HCT116 (cell line): ENCODE results near the gene EEFSEC. TPM values are rescaled to one million over a fixed set of nuclear protein-coding genes. Genes with fewer than 3 reads are reported as not detected.

Experiments used
- ATAC-seq: fragments of 200-7000 bp; cut with Tn5 transposase; 2 replicates; pipeline ENCODE4 v1.9.1; 2020; ENCODE audit warnings: mild to moderate bottlenecking, moderate library complexity
- BruUV-seq: library from RNA; stranded (reverse); fragments of 400-500 nt; replicated peaks from 2 replicates; lab custom pipeline; 2021; lab: Mats Ljungman, UMichigan
- CTCF ChIA-PET: fragments of 300-600 bp; sonication (Branson Sonifier 250); formaldehyde crosslinking; loops from one replicate; lab custom pipeline; 2021; ENCODE audit warnings: antibody characterized with exemption; lab: Charles Lee
- POLR2A ChIA-PET: fragments of 300-600, 350-600 bp; sonication (Branson Sonifier 250); formaldehyde crosslinking; loops from one replicate; lab custom pipeline; 2021; ENCODE audit warnings: antibody characterized with exemption; lab: Charles Lee
- RAD21 ChIA-PET, 2 experiments: fragments of 300-600 bp; sonication (Branson Sonifier 250); formaldehyde crosslinking; loops; one replicate each; lab custom pipeline; 2023; ENCODE audit warnings: low total read pairs in 2 of 2; ENCODE audit not compliant: uncharacterized antibody in 2 of 2, unreplicated experiment in 2 of 2, low non-redundant PET in 1 of 2; lab: Charles Lee
- DNase-seq: peaks from one replicate; pipeline ENCODE4 v3.0.0-alpha.2; 2010; ENCODE audit warnings: low read depth, low spot score
- H2AFZ ChIP-seq: fragments of 200-600 bp; shearing (Covaris generic), sonication (generic); 2 replicates; pipeline ENCODE4 v1.6.1; 2017; ENCODE audit warnings: low read depth, mixed run types, mixed read lengths, antibody characterized with exemption, low read length; ENCODE audit not compliant: poor library complexity, severe bottlenecking
- H3K27ac ChIP-seq: 2 replicates; pipeline ENCODE4 v1.5.1; 2012; ENCODE audit warnings: low read depth, low read length
- H3K27me3 ChIP-seq: fragments of 200-600 bp; sonication (generic); 2 replicates; pipeline ENCODE4 v1.6.1; 2016; ENCODE audit warnings: mixed run types, low read length, mixed read lengths; ENCODE audit not compliant: insufficient read depth
- H3K36me3 ChIP-seq, 2 experiments: fragments of 200-500 bp in 1 of 2; fragments of 200-600 bp in 1 of 2; sonication (Bioruptor generic) in 1 of 2; sonication (generic) in 1 of 2; 2 replicates each; pipeline versions ENCODE4 v1.5.1 to v1.6.1; 2014 to 2016; ENCODE audit warnings: low read length in 2 of 2, inconsistent platforms in 1 of 2, mixed read lengths in 1 of 2, mixed run types in 1 of 2; ENCODE audit not compliant: insufficient read depth in 2 of 2, control insufficient read depth in 1 of 2
- H3K4me1 ChIP-seq, 2 experiments: fragments of 200-600 bp in 1 of 2; sonication (generic) in 1 of 2; 2 replicates each; pipeline versions ENCODE4 v1.5.1 to v1.6.1; 2012 to 2017; ENCODE audit warnings: low read length in 2 of 2, inconsistent platforms in 1 of 2, mild to moderate bottlenecking in 1 of 2, mixed read lengths in 1 of 2, mixed run types in 1 of 2, moderate library complexity in 1 of 2; ENCODE audit not compliant: insufficient read depth in 2 of 2, control insufficient read depth in 1 of 2
- H3K4me2 ChIP-seq: fragments of 200-600 bp; sonication (generic); 2 replicates; pipeline ENCODE4 v1.6.1; 2017; ENCODE audit warnings: mixed run types, low read length, mixed read lengths
- H3K4me3 ChIP-seq, 2 experiments: fragments of 200-600 bp in 1 of 2; sonication (generic) in 1 of 2; replicated peaks in 1 of 2; 2 replicates each; pipeline ENCODE4 v1.5.1; 2011 to 2016; ENCODE audit warnings: low read length in 2 of 2, control low read depth in 1 of 2, low read depth in 1 of 2, mild to moderate bottlenecking in 1 of 2, mixed read lengths in 1 of 2, mixed run types in 1 of 2
- H3K79me2 ChIP-seq: fragments of 200-600 bp; sonication (generic); 2 replicates; pipeline ENCODE4 v1.6.1; 2017; ENCODE audit warnings: mild to moderate bottlenecking, mixed run types, low read length, moderate library complexity, mixed read lengths; ENCODE audit not compliant: insufficient read depth
- H3K9ac ChIP-seq: fragments of 200-600 bp; sonication (generic); 2 replicates; pipeline ENCODE4 v1.6.1; 2016; ENCODE audit warnings: low read length, mixed read lengths
- H3K9me2 ChIP-seq: fragments of 200-600 bp; sonication (generic), shearing (Covaris generic); 2 replicates; pipeline ENCODE4 v1.6.1; 2017; ENCODE audit warnings: mixed run types, mild to moderate bottlenecking, moderate library complexity; ENCODE audit not compliant: insufficient read depth
- H3K9me3 ChIP-seq, 2 experiments: fragments of 200-500 bp in 1 of 2; fragments of 200-600 bp in 1 of 2; sonication (Bioruptor generic) in 1 of 2; sonication (generic) in 1 of 2; 2 replicates each; pipeline ENCODE4 v1.6.1; 2014 to 2017; ENCODE audit warnings: low read length in 2 of 2, mixed read lengths in 2 of 2, inconsistent platforms in 1 of 2, low read depth in 1 of 2, mild to moderate bottlenecking in 1 of 2, mixed run types in 1 of 2, moderate library complexity in 1 of 2; ENCODE audit not compliant: control insufficient read depth in 1 of 2, insufficient read depth in 1 of 2
- H4K20me1 ChIP-seq: fragments of 200-600 bp; sonication (generic), shearing (Covaris generic); 2 replicates; pipeline ENCODE4 v1.6.1; 2017; ENCODE audit warnings: mixed run types, mild to moderate bottlenecking, moderate library complexity; ENCODE audit not compliant: insufficient read depth
- ATF3 ChIP-seq: IDR thresholded peaks from 2 replicates; pipeline ENCODE4 v1.6.1; 2012
- CTCF ChIP-seq, 3 experiments: fragments of 200-600 bp in 1 of 3; sonication (generic) in 1 of 3; IDR thresholded peaks in 2 of 3; conservative IDR thresholded peaks in 1 of 3; 2 replicates each; pipeline ENCODE4 v1.5.1; 2012 to 2017; ENCODE audit warnings: low read depth in 2 of 3, low read length in 2 of 3, antibody characterized with exemption in 1 of 3, borderline replicate concordance in 1 of 3, control low read depth in 1 of 3, mild to moderate bottlenecking in 1 of 3, mixed read lengths in 1 of 3, mixed run types in 1 of 3, moderate library complexity in 1 of 3; ENCODE audit not compliant: insufficient read depth in 1 of 3
- EZH2 ChIP-seq: fragments of 200-600 bp; sonication (generic); IDR thresholded peaks from 2 replicates; pipeline ENCODE4 v1.6.1; 2017; ENCODE audit warnings: antibody characterized with exemption, mixed run types
- FOSL1 ChIP-seq: IDR thresholded peaks from 2 replicates; pipeline ENCODE4 v1.6.1; 2012; ENCODE audit warnings: low read depth
- POLR2AphosphoS5 ChIP-seq: IDR thresholded peaks from 2 replicates; pipeline ENCODE4 v1.6.1; 2011; ENCODE audit warnings: mild to moderate bottlenecking, low read depth, low read length, moderate library complexity
- SP1 ChIP-seq: IDR thresholded peaks from 2 replicates; pipeline ENCODE4 v1.6.1; 2012; ENCODE audit warnings: low read depth
- TCF7L2 ChIP-seq: IDR thresholded peaks from 2 replicates; pipeline ENCODE4 v1.7.0; 2011; ENCODE audit warnings: borderline replicate concordance, inconsistent platforms; ENCODE audit not compliant: insufficient read depth, insufficient read length; ENCODE audit errors: extremely low read depth
- YY1 ChIP-seq: IDR thresholded peaks from 2 replicates; pipeline ENCODE4 v1.6.1; 2011; ENCODE audit warnings: low read length, low read depth, moderate library complexity, mild to moderate bottlenecking; ENCODE audit not compliant: insufficient replicate concordance; ENCODE audit errors: extremely low read depth
- ZBTB33 ChIP-seq: IDR thresholded peaks from 2 replicates; pipeline ENCODE4 v1.6.1; 2011; ENCODE audit warnings: mild to moderate bottlenecking, low read length, moderate library complexity; ENCODE audit not compliant: insufficient replicate concordance; ENCODE audit errors: extremely low read depth
- ZFX ChIP-seq: fragments of 450-650 bp; IDR thresholded peaks from 2 replicates; pipeline ENCODE4 v1.6.1; 2017
- intact Hi-C: fragments of 100-400 bp; cut with micrococcal nuclease; formaldehyde crosslinking; loops from 2 replicates; pipeline ENCODE4 v1.10.0; 2022
- total RNA-seq: library from RNA; stranded (reverse); gene quantifications from one replicate; pipeline ENCODE4 v1.2.1, GENCODE V29; 2021; ENCODE audit not compliant: unreplicated experiment

EEFSEC gene
- total RNA-seq, 1 experiment from 2014 or later = 16.1 TPM

GRCh38 chr3:128425846-128426127 is 272.5 kb downstream of the EEFSEC start:
- no peaks in the 10 kb centered on the region for H3K9me2 ChIP-seq
- ATAC-seq = no peak
- no peaks in the 10 kb centered on the region for H3K9me3 ChIP-seq
- peak overlapping the region; percentile 80 for H3K4me2 ChIP-seq
- H3K36me3 ChIP-seq = no peaks in the 10 kb centered on the region
- H3K9ac ChIP-seq = peak overlapping the region; percentile 7; the same call in 1 of the 2 replicates
- peak overlapping the region in 1 of 2 experiments; percentile 49; a peak in 1 of 4 replicates for H3K4me3 ChIP-seq
- H2AFZ ChIP-seq = no peak overlapping the region
- intact Hi-C loops = loop anchor here (1.0 to 10.0 kb wide), 4 partner anchors 77 to 253 kb away; no protein-coding TSS in a partner anchor
- DNase-seq = no peak
- no peaks in the 10 kb centered on the region for H4K20me1 ChIP-seq
- peaks cover 6% of the 10 kb centered on the region for H3K27me3 ChIP-seq
- POLR2A ChIA-PET = no interaction called here
- CTCF ChIA-PET = interaction anchor here (0.7 to 3.4 kb wide), 3 partner anchors 14 to 203 kb away, joined by 3 to 18 read pairs (median 4); no protein-coding TSS in a partner anchor
- no TSS peak for BruUV-seq
- peaks cover 45 to 66% of the 10 kb centered on the region in 2 experiments for H3K4me1 ChIP-seq
- no peaks in the 10 kb centered on the region for H3K79me2 ChIP-seq
- TF ChIP-seq YY1 (no peak), ATF3 (no peak)
- peak overlapping the region; percentile 44; the same call in 1 of the 2 replicates for H3K27ac ChIP-seq
- RAD21 ChIA-PET = interaction anchor here (1.0 kb wide), 2 partner anchors 64 to 159 kb away, joined by 6 to 7 read pairs; no protein-coding TSS in a partner anchor

- Histone ChIP-seq H3K9me2 (no peaks in the 10 kb centered on the region), H3K4me3 (peak overlapping the region; percentile 8 to 49; a peak in 2 of 4 replicates), H4K20me1 (no peaks in the 10 kb centered on the region), H3K79me2 (no peaks in the 10 kb centered on the region), H3K4me2 (peak overlapping the region; percentile 80), H2AFZ (peak overlapping the region; percentile 68), H3K27me3 (peaks cover 6% of the 10 kb centered on the region), H3K36me3 (no peaks in the 10 kb centered on the region), H3K9ac (peak overlapping the region; percentile 46)
- ATAC-seq (peak; percentile 82), DNase-seq (no peak)
- POLR2A ChIA-PET = no interaction called here
- intact Hi-C loops = loop anchor here (1.0 to 10.0 kb wide), 4 partner anchors 76 to 254 kb away; no protein-coding TSS in a partner anchor
- TF ChIP-seq TCF7L2 (no peak), ZBTB33 (no peak), POLR2AphosphoS5 (peak; percentile 33; the same call in 1 of the 2 replicates), EZH2 (no peak), FOSL1 (no peak), ZFX (0 out of 2 replicates have a peak, but pooled peaks have one; percentile 19), SP1 (no peak), CTCF (IDR thresholded peaks at IDR 0.05 in 2 of 3, conservative IDR thresholded peaks at IDR 0.05 in 1 of 3; ENCODE audit: borderline replicate concordance in 1 of 3, insufficient read depth in 1 of 3, low read depth in 2 of 3, low read length in 2 of 3) (peak in 2 of 3 experiments; percentile 63 to 74; a peak in 4 of 6 replicates)
- TF ChIP-seq, all 23 proteins: peak for 3
- H3K27ac ChIP-seq = peak overlapping the region; percentile 44; the same call in 1 of the 2 replicates
- no peaks in the 10 kb centered on the region for H3K9me3 ChIP-seq
- no TSS peak for BruUV-seq
- CTCF ChIA-PET = interaction anchor here (0.7 to 3.4 kb wide), 4 partner anchors 14 to 203 kb away, joined by 3 to 18 read pairs (median 4); no protein-coding TSS in a partner anchor
- RAD21 ChIA-PET = interaction anchor here (1.0 kb wide), 2 partner anchors 63 to 158 kb away, joined by 6 to 7 read pairs; no protein-coding TSS in a partner anchor
- H3K4me1 ChIP-seq = peaks cover 40 to 61% of the 10 kb centered on the region in 2 experiments
Measured at GRCh38 chr3:128426128-128426921, 273.0 kb downstream of the EEFSEC start.
